GM19025 (cell line): ENCODE measurements around the gene SP1.
"Not testable (repeated sequence)": the region's sequence is repeated elsewhere in the genome, so short reads cannot be mapped to it uniquely, and the experiment has no call there.

Experiments used
- ATAC-seq: cut with Tn5 transposase; IDR thresholded peaks from one replicate; pipeline ENCODE4 v1.9.1; 2021; ENCODE audit warnings: mild to moderate bottlenecking, low read depth, moderate library complexity; ENCODE audit not compliant: unreplicated experiment

SP1 gene

DNA sequence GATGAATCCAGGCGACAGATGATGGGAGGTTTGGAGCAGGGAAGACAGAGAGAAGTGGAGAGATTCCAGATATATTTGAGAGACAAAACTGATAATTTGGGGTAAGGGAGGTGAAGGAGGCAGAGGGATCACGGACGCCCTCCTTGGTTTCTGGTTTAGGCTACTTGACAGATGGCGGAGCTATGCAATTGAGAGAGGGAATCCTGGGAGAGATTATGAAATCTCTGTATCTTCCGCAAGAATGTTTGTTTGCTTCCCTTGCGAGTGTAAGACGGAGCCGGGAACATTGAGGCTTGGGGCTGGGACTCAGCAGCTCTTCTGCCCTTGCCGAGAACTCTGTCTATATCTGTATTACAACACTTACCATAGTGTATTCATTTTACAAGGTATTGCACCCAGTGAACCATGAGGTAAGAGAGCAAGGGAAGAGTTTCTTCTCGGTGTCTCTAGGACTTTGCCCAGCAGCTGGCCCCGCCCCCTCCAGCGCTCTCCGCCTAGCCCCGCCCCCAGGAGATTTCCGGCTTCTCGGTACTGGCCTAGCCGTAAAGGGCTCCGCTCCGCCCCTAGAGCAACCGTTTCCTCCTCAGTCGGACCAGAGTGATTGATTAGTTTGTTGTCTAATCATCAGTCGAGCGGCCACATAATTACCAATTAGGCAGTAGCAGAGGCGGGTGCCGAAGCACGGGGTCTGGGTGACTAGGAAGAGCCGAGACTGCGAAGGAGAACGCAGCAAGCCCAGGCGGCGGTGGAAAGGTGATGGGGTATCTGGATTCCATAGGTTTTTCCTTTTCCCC is 61.3 kb downstream of the SP1 start, which contains the start of gene PRR13:
Gene PRR13 (plus strand): TSS at position 695 of the 794 bp plus-strand sequence. CDS start 981 bp downstream, outside the sequence.
- ATAC-seq, result peak; percentile 99

DNA sequence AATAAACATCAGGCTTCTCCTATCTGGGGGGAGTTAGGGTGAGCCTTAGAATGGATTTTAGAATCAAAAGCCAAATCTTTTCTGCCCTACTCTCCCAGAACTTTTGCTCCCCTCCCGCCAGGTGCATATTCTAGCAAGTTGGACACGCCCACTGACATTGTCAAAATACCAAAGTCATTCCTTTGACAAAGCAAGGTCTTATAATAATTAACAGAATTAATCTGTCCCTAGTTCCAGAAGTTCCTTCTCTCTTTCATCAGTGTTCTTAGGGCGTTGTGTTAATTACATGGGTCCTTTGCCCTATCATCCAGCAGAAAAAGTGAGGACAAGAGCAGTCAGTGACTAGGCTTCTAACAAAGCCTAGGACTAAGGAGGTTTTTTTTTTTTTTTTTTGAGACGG is 64.0 kb downstream of the SP1 start:
- no peak for ATAC-seq

DNA sequence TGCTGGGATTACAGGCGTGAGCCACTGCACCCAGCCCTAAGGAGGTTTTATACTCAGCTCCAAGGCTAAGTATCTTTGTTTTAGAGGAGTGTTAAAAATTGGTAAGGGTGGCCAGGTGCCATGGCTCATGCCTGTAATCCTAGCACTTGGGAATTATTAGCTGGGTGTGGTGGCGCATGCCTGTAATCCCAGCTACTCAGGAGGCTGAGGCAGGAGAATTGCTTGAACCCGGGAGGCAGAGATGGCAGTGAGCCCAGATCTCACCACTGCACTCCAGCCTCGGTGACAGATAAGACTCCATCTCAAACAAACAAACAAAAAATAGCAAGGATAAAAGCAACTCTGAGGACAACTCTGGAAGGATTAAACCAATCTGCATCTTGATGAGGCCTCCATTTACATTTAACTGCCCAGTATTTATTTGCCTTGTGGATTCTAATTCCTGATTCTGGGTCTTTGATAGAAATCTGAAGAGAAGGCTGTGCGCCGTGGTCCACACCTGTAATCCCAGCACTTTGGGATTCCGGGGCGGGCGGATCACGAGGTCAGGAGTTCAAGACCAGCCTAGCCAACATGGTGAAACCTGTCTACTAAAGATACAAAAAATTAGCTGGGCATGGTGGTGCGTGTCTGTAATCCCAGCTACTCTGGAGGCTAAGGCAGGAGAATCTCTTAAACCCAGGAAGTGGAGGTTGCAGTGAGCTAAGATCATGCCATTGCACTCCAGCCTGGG is 64.8 kb downstream of the SP1 start:
- not testable (repeated sequence) for ATAC-seq

DNA sequence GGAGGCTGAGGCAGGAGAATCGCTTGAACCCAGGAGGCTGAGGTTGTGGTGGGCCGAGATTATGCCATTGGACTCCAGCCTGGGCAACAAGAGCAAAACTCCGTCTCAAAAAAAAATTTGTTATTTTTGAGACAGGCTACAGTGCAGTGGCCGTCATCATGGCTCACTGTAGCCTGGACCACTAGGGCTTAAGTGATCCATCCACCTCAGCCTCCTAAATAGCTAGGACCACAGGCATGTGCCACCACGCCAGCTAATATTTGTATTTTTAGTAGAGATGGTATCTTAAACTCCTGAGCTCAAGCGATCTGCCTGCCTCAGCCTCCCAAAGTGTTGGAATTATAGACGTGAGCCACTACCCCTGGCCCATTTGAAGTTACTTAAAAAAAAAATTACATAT is 71.0 kb downstream of the SP1 start:
- ATAC-seq, result no peak

DNA sequence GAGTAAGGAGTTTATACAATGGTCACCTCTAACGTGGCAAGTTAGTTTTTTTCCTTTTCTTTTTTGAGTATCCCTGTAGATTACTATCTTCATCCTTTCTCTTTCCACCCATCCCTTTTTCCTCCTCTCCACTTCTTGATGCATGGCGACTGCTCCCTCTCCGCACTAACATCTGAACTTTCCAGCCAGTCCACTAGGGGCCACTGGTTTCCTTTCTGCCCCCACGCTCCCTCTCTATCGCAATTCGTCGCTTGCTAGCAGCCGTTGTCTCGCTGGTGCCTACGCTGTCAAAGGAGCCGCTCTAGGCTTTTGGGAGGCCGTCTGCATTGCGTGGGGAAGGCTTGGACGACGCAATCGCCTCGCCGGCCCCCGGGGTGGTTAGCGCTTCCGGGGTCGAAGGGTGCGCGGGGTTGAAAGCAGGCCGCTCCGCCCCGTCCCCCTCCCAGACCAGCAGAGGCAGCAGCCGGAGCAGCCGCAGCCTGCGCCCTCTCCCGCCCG is 71.7 kb downstream of the SP1 start, which contains the start of gene PCBP2:
Gene PCBP2 (plus strand): TSS at position 442 of the 498 bp plus-strand sequence. CDS start 2,699 bp downstream, outside the sequence.
- ATAC-seq, result peak; percentile 95

GRCh38 chr12:53452159-53453077 is 72.4 kb downstream of the SP1 start:
- ATAC-seq, result no peak

DNA sequence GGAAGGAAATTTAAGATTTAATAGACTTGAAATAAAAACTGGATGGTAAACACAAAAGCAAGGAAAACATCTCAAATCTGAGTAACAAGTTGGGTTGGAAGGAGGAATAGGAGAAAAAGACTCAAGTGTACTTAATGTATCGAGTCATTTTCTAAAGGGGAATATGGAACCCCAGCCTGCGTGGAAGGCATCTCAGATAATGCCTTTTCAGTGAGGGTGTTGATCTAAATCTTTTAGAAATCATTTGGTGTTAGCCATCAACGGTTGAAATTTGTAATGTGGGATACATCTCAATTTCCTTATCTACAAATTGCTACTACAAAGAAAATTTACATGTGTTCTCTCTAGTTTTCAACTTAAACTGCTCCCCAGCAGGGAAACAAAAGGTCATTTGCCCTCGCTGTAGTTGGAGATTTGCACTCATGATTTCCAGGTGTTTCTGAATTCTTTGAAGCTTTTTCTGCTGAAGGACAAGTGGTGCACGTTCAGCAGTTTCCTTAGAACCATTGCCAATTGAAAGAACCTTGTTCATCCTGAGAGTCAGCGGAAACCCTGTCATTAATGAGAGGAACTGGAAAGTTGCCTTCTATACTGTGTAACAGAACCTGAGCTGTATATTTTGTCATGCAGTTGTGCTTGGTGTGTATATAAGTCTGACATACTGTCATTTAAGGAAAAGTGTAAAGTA is 74.1 kb downstream of the SP1 start:
- ATAC-seq, result no peak

DNA sequence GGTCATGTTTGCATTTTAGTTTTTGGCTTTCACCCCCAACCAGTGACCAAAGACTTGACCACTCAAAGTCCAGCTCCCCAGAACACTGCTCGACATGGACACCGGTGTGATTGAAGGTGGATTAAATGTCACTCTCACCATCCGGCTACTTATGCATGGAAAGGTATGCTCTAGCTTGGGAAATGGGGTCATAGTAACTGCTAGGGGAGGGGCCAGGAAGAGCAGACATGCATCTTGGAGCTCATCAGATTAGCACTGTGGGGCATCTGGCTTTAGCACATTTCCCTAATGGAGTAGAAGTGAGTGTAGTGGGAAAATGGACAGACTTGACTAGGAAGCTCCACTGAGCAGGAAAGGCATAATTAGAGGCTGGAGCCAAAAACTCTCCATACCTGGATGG is 74.7 kb downstream of the SP1 start:
- no peak for ATAC-seq

- ATAC-seq, result no peak
Measured at GRCh38 chr12:53456654-53457366, 76.8 kb downstream of the SP1 start.

DNA sequence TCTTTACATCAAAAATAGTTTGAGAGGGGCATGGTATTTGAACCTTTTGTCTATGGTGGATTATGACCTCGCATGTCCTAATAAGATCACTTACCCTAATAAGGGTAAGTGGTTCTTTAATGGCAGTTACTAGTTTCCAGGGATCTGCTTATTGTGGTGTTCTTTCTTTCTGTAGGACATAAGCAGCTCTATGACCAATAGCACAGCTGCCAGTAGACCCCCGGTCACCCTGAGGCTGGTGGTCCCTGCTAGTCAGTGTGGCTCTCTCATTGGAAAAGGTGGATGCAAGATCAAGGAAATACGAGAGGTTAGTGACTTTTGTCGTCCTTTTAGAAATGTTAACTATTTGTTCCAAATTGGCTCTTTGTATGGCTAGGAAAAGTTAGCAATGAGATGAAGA is 79.1 kb downstream of the SP1 start:
- no peak for ATAC-seq

- no peak for ATAC-seq
Measured at GRCh38 chr12:53461059-53461458, 81.1 kb downstream of the SP1 start.

GRCh38 chr12:53461591-53461990 is 81.6 kb downstream of the SP1 start:
- no peak for ATAC-seq

GRCh38 chr12:53462935-53463334 is 83.0 kb downstream of the SP1 start:
- ATAC-seq, result no peak

DNA sequence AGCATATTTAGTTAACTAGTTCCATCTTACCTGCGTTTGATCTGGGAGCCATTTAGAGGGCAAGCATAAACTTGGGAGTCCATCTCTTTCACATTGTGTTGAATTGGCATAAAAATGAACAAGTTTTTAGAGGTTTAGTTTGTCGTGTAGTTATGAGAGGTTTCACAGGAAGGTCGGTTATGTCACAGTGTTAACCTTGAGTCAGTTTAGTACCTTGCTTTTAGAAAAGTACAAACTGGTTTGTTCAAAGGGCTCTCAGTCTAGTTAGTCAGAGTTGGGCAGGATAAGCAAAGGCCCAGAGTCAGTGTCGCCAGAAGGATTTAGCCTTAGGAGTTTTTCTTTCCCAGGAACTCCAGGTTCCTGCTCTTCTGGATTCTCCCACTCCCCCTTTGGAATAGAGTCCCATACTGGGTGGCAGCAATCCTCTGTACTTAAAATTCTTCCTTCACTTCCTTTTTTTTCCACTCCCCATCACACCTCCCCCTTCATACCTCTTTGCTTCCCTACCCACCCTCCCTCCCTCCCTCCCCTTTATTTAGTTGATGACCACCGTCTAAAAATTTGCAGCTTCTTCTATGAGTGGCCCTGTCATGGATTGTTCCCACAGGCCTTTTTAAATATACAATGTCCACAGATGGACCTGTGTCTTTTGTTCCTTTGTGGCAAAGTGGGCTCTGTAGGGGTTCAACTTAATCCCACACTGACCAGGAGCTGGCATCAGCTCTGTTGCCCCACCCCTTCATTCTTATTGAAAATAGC is 84.0 kb downstream of the SP1 start:
- no peak for ATAC-seq

DNA sequence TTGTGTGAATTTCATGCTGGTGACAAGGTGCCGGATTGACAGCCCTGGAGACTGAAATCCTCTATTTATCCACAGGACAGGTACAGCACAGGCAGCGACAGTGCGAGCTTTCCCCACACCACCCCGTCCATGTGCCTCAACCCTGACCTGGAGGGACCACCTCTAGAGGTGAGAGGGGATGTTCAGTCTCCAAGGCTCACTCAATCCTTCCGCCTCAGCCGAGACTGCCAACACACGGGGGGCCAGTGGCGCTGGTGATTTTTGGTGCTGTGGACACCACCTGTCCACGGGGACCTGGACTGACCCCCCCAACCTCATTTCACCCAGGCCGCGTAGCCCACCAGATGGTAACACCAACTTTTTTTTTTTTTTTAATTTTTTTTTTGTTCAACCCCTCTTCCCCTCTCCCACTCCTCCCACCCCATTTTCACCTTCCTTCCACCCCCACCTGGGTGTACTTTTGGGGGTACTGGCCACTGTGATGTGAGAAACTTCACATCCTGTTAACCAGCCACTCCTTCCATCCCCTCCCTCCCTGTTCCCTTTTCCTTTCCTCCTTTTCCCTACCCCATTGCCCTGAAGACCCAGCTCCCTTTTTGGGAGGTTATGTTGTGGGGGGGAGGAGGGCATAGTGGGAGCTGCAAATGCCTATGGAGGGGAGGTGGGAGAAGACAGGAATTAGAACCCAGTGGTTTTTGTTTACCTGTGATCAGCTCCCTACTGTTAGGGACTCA is 84.9 kb downstream of the SP1 start:
- no peak for ATAC-seq

- ATAC-seq, result no peak
Measured at GRCh38 chr12:53465679-53466078, 85.7 kb downstream of the SP1 start.
